Nephron progenitor cell (in vitro differentiated cells): ENCODE data around the gene ENPP4.

ENCODE experiments used
- DNase-seq: peaks from one replicate; pipeline ENCODE4 v3.0.0; 2021
- H3K27ac Mint-ChIP-seq: 2 replicates; pipeline ENCODE4 v1.8.0; 2021; ENCODE audit warnings: mild to moderate bottlenecking, moderate library complexity, mixed read lengths
- H3K27me3 Mint-ChIP-seq: 2 replicates; pipeline ENCODE4 v1.8.0; 2021; ENCODE audit warnings: mild to moderate bottlenecking, low read depth, mixed read lengths; ENCODE audit not compliant: poor library complexity
- H3K36me3 Mint-ChIP-seq: 2 replicates; pipeline ENCODE4 v1.8.0; 2021; ENCODE audit warnings: low read depth, mixed read lengths
- H3K4me1 Mint-ChIP-seq: 2 replicates; pipeline ENCODE4 v1.8.0; 2021; ENCODE audit warnings: mixed read lengths
- H3K4me3 Mint-ChIP-seq: 2 replicates; pipeline ENCODE4 v1.8.0; 2021; ENCODE audit warnings: mild to moderate bottlenecking, moderate library complexity, mixed read lengths
- H3K9me3 Mint-ChIP-seq: 2 replicates; pipeline ENCODE4 v1.8.0; 2021; ENCODE audit warnings: mild to moderate bottlenecking, moderate library complexity, mixed read lengths
- TF ChIP-seq, protein P1 (sequence below): fragments of 200-600 bp; sonication (generic); IDR thresholded peaks from 2 replicates; pipeline ENCODE4 v1.5.0; 2021; ENCODE audit warnings: antibody characterized with exemption

ENPP4 gene

DNA sequence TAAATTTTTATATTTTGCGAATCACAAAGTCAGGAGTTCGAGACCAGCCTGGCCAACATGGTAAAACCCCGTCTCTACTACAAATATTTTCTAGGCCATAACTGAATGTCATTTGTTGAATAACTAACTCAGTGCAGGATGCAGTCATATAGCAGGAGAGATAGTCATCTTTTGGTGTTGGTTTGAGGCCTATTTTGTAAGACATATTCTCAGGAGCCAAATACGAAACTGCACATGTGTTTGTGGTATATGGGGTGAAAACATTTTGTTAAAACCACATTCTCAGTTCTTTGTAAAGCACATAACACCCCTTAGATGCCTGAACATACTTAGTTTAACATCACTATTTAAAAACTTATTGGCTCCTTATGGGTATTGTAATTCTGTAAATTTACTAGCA, 45.7 kb downstream of the ENPP4 start:
- Mint-ChIP-seq H3K4me1 (peaks cover under 1% of the 10 kb centered on the region), H3K27ac (no peak overlapping the region), H3K27me3 (peaks cover 33% of the 10 kb centered on the region), H3K9me3 (no peaks in the 10 kb centered on the region), H3K36me3 (no peaks in the 10 kb centered on the region), H3K4me3 (no peak overlapping the region)
- TF ChIP-seq, protein P1, sequence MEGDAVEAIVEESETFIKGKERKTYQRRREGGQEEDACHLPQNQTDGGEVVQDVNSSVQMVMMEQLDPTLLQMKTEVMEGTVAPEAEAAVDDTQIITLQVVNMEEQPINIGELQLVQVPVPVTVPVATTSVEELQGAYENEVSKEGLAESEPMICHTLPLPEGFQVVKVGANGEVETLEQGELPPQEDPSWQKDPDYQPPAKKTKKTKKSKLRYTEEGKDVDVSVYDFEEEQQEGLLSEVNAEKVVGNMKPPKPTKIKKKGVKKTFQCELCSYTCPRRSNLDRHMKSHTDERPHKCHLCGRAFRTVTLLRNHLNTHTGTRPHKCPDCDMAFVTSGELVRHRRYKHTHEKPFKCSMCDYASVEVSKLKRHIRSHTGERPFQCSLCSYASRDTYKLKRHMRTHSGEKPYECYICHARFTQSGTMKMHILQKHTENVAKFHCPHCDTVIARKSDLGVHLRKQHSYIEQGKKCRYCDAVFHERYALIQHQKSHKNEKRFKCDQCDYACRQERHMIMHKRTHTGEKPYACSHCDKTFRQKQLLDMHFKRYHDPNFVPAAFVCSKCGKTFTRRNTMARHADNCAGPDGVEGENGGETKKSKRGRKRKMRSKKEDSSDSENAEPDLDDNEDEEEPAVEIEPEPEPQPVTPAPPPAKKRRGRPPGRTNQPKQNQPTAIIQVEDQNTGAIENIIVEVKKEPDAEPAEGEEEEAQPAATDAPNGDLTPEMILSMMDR, result no peak
- DNase-seq, result no peak

DNA sequence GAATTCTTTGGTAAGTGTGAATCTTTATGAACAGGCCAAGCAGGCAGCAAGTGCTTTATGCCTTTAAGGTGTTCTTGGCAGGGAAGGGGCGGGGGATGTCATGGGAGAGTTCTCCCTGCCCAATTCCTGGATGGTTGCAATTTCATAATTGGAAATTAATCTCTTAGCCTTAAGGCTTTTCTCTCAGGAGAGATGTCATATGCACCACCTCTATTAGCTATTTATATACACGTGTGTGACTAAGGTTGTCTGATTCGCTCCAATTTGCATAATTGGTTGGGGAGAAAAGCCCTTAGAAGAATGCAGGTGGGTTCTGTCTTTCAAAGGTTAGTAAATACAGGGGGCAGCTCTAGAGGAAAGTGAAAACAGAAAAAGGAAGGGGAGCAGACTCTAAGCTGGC, 46.2 kb downstream of the ENPP4 start:
- no peaks in the 10 kb centered on the region for H3K4me1 Mint-ChIP-seq
- H3K9me3 Mint-ChIP-seq, result no peaks in the 10 kb centered on the region
- no peak overlapping the region for H3K27ac Mint-ChIP-seq
- H3K36me3 Mint-ChIP-seq, result no peaks in the 10 kb centered on the region
- no peak overlapping the region for H3K4me3 Mint-ChIP-seq
- DNase-seq, result no peak
- H3K27me3 Mint-ChIP-seq, result peaks cover 33% of the 10 kb centered on the region
- TF ChIP-seq, protein P1, result no peak

DNA sequence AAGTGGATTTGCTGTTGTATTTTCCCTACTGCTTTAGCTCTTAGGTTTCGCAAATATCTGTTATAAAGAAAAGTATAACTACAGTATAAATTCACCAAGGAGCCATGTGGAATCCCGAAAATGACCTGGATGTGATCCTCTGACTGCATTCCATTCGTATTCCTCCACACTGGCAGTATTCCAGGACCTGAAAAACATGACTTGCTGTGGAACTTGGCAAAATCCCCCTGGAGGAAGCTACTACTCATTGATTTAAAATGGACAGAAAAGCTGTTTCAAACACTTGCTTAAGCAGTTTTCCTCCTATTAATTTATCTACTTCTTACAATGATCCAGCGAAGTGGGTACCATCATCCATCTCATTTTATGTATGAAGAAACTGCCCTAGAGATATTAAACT, 54.3 kb downstream of the ENPP4 start:
- Mint-ChIP-seq H3K4me3 (no peak overlapping the region), H3K27me3 (peaks cover 30% of the 10 kb centered on the region), H3K4me1 (no peaks in the 10 kb centered on the region), H3K27ac (no peak overlapping the region), H3K36me3 (no peaks in the 10 kb centered on the region), H3K9me3 (no peaks in the 10 kb centered on the region)
- TF ChIP-seq, protein P1, result no peak
- no peak for DNase-seq

DNA sequence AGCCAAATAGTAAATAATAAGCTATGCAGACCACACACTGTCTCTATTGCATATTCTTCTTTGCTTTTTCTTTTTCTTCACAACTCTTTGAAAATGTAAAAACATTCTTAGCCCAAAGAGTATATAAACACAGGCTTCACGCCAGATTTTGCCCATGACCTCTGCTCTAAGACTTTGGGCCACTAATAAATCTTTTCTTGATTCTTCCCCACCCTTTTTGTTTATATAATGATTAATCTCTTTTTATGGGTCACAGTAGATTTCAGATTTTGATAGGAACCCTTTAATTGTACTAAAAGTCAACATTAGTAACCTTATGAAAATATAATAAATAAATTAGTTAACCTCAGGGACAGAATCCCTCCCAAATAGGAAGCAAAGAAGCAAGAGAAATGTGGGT, 56.8 kb downstream of the ENPP4 start:
- DNase-seq, result no peak
- no peaks in the 10 kb centered on the region for H3K4me1 Mint-ChIP-seq
- H3K27me3 Mint-ChIP-seq, result peaks cover 24% of the 10 kb centered on the region
- no peaks in the 10 kb centered on the region for H3K36me3 Mint-ChIP-seq
- H3K9me3 Mint-ChIP-seq, result no peaks in the 10 kb centered on the region
- no peak overlapping the region for H3K27ac Mint-ChIP-seq
- TF ChIP-seq, protein P1, result no peak
- no peak overlapping the region for H3K4me3 Mint-ChIP-seq

DNA sequence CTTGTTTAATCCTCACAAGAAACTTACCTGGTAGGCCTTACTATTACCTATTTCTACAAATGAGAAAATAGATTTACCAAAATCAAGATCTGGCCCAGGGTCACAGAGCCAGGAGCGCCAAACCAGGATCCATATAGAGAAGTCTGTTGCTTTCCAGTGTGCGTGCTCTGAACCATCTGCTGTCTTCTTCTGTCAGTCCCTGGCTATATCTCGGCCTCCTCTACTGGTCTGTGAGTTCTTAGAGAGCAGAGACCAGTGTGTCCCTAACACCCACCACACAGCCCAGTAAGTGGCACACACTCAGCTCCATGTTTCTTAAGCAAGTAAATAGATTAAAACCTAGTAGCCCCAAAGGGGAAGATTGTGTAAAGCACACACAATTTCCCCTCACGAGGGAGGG, 59.9 kb downstream of the ENPP4 start:
- no peak for DNase-seq
- Mint-ChIP-seq H3K9me3 (no peaks in the 10 kb centered on the region), H3K4me3 (no peak overlapping the region), H3K27ac (no peak overlapping the region), H3K27me3 (peaks cover 13% of the 10 kb centered on the region), H3K4me1 (no peaks in the 10 kb centered on the region), H3K36me3 (no peaks in the 10 kb centered on the region)
- TF ChIP-seq, protein P1, result no peak

DNA sequence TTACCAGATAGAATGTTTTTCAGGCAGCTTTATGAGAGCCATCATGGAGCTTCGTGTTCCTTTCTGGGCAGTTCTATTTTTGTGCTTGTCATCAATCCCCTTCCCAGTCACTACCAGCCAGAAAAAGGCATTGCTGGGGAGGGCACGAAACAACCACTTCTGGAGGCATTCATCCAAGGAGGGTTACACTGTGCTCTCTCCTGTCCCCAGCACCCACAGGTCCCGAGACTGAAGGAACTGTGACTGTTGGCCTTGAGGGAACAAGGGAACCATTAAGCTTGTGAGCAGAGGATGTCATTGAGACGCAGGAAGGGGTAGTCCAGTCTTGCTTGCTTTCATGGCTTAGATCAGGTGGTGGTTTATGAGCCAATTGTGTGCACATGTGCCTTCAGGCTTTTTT, 61.1 kb downstream of the ENPP4 start:
- no peak overlapping the region for H3K27ac Mint-ChIP-seq
- peaks cover 13% of the 10 kb centered on the region for H3K27me3 Mint-ChIP-seq
- H3K4me3 Mint-ChIP-seq, result no peak overlapping the region
- DNase-seq, result no peak
- TF ChIP-seq, protein P1, result no peak
- no peaks in the 10 kb centered on the region for H3K4me1 Mint-ChIP-seq
- H3K36me3 Mint-ChIP-seq, result no peaks in the 10 kb centered on the region
- no peaks in the 10 kb centered on the region for H3K9me3 Mint-ChIP-seq
